Measurements from ENCODE around the gene CFAP97D1.
A peak's percentile ranks its signal among the peaks of the same experiment; 100 is the strongest.
"Not testable (repeated sequence)": the region's sequence is repeated elsewhere in the genome, so short reads cannot be mapped to it uniquely, and the experiment has no call there.

Gene CFAP97D1

DNA sequence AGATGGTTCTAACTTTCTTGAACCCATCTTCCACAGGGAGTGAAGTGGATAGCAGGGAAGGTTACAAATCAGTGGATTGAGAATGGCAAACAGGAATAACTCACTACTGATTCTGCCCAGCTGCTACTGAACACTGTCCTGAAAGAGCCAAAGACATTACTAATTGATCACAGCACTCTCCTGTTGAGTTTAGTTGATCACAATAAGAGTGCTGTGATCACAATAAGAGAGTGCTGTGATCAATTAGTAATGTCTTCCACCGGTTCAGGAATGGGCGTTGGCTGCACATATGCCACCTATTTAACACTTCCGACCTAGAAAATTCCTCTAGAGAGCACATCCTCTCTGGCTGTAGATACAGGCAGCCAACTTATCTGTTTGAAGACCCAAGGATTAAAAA is 11.4 kb downstream of the CFAP97D1 start:
- FAIRE-seq (peak; percentile 61), DNase-seq (ENCODE audit: insufficient read length, low spot score) (no peak)
- TF ChIP-seq, protein P1, sequence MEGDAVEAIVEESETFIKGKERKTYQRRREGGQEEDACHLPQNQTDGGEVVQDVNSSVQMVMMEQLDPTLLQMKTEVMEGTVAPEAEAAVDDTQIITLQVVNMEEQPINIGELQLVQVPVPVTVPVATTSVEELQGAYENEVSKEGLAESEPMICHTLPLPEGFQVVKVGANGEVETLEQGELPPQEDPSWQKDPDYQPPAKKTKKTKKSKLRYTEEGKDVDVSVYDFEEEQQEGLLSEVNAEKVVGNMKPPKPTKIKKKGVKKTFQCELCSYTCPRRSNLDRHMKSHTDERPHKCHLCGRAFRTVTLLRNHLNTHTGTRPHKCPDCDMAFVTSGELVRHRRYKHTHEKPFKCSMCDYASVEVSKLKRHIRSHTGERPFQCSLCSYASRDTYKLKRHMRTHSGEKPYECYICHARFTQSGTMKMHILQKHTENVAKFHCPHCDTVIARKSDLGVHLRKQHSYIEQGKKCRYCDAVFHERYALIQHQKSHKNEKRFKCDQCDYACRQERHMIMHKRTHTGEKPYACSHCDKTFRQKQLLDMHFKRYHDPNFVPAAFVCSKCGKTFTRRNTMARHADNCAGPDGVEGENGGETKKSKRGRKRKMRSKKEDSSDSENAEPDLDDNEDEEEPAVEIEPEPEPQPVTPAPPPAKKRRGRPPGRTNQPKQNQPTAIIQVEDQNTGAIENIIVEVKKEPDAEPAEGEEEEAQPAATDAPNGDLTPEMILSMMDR (IDR thresholded peaks at IDR 0.05; ENCODE audit: insufficient read depth, missing control alignments) = no peak

DNA sequence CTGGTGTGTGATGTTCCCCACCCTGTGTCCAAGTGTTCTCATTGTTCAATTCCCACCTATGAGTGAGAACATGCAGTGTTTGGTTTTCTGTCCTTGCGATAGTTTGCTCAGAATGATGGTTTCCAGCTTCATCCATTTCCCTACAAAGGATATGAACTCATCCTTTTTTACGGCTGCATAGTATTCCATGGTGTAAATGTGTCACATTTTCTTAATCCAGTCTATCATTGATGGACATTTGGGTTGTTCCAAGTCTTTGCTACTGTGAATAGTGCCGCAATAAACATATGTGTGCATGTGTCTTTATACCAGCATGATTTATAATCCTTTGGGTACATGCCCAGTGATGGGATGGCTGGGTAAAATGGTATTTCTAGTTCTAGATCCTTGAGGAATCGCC is 12.4 kb downstream of the CFAP97D1 start:
- not testable (repeated sequence) for DNase-seq (ENCODE audit: insufficient read length, low spot score); FAIRE-seq

DNA sequence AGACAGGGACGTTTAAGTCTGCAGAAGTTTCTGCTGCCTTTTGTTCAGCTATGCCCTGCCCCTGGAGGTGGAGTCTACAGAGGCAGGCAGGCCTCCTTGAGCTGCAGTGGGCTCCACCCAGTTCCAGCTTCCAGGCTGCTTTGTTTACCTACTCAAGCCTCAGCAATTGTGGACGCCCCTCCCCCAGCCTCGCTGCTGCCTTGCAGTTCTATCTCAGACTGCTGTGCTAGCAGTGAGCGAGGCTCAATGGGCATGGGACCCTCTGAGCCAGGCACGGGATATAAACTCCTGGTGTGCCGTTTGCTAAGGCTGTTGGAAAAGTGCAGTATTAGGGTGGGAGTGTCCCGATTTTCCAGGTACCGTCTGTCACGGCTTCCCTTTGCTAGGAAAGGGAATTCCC is 17.8 kb downstream of the CFAP97D1 start:
- not testable (repeated sequence) for FAIRE-seq

DNA sequence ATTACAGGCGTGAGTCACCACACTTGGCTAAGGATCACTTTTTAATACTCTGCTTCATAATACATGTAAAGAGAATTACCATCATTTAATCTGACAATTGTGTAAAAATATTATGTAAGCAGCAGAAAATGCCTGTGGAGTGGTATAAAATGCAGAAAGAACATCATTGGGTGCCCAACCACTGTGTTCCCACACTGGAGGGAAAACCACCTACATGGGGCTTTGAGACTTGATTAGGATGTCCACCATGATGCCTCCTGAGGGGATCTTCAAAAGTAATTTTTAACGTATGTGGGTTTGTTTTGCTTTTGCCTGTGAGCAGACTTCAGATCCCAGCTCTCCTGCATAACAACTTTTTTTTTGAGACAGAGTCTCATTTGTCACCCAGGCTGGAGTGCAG is 18.8 kb downstream of the CFAP97D1 start:
- TF ChIP-seq, protein P1 (IDR thresholded peaks at IDR 0.05; ENCODE audit: insufficient read depth, missing control alignments) = no peak
- FAIRE-seq = no peak
- no peak for DNase-seq (ENCODE audit: insufficient read length, low spot score)

More for the DNA sequence above, 17.8 kb downstream of the CFAP97D1 start:
- not testable (repeated sequence) for DNase-seq (ENCODE audit: insufficient read length, low spot score)

DNA sequence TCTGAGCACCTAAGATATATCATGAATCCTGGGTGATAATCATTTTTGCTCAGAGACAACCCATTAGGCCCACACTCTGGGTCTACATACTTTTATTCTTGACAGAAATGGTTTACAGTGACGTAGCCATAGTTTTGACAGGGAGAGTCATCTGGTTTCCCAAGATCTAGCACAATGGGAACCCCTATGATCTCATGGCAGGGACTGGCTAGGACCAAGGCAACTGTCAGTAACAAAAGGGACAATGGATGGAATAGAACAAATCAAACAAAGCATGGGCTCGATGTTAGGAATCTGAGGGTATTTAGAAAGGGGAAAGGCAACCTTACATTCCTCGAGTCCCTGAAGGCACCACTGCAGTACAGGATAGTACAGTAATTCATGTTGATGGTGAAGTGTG is 20.5 kb downstream of the CFAP97D1 start:
- FAIRE-seq (no peak), DNase-seq (ENCODE audit: insufficient read length, low spot score) (no peak)
- TF ChIP-seq, protein P1 (IDR thresholded peaks at IDR 0.05; ENCODE audit: insufficient read depth, missing control alignments) = no peak

DNA sequence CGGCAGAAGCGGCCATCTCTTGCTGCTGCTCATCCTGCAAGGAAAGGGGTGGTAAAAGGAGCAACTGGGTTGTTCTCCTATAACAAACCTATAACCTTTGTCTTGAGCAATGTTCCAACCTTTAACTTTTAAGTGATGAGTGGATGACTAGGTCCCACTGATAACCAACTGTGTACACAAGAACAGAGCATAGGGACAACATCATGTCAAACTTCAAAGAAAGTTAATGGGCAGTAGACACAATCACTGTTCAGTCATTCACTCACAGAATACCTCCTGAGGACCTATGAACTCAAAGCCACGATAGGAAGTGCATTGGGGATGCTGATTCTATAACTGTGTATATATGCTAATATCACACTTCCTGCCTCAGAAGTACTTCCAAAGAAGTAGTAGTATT is 21.6 kb downstream of the CFAP97D1 start:
- DNase-seq (ENCODE audit: insufficient read length, low spot score) = no peak
- FAIRE-seq = no peak
- TF ChIP-seq, protein P1 (IDR thresholded peaks at IDR 0.05; ENCODE audit: insufficient read depth, missing control alignments) = no peak

DNA sequence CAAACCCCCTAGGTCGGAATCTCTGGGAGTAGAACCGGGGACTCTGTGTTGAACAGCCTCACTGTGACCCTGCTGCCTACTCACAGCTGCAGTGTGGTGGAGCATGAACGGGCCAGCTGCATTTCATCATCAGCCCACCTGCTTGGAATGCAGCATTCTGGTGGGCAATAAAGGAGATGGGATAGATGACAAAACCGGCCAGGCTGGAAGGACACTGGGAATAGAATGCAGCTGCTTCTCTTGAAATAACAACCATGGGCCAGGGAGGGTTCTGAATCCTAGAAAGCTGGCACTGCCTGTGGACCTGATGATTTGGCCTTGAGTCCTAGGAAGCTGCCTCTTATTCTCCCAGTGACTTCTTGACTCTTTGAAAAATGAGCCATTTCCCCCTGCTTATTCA is 23.5 kb downstream of the CFAP97D1 start:
- TF ChIP-seq, protein P1 (IDR thresholded peaks at IDR 0.05; ENCODE audit: insufficient read depth, missing control alignments) = no peak
- DNase-seq (ENCODE audit: insufficient read length, low spot score) = no peak
- FAIRE-seq = no peak

DNA sequence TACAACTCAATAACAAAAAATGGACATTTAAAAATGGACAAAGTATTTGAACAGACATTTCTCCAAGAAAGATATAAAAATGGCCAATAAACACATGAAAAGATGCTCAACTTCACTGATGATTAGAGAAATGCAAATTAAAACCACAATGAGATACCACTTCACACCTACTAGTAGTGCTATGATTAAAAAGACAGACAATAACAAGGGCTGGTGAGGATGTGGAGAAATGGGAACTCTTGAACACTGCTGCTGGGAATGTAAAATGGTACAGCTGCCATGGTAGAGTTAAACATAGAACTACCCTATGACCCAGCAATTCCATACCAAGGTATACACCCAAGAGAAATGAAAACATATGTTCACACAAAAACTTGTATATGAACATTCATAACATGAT is 24.9 kb downstream of the CFAP97D1 start:
- TF ChIP-seq, protein P1 (IDR thresholded peaks at IDR 0.05; ENCODE audit: insufficient read depth, missing control alignments) = no peak
- FAIRE-seq (no peak), DNase-seq (ENCODE audit: insufficient read length, low spot score) (no peak)

All from D721Med (cell line).